ENCODE data around the gene STUB1.
A peak's percentile ranks its signal among the peaks of the same experiment; 100 is the strongest.

The STUB1 gene

GRCh38 chr16:667780-668518 is 12.3 kb upstream of the STUB1 start, which contains the start of gene RHOT2:
TSS of gene RHOT2 (plus strand) at chr16:668132. CDS start at chr16:668200, 68 bp downstream.
- peak; percentile 95 for DNase-seq

GRCh38 chr16:668519-669171 is 11.6 kb upstream of the STUB1 start:
- DNase-seq: no peak

GRCh38 chr16:669666-670065 is 10.5 kb upstream of the STUB1 start:
- no peak for DNase-seq

- no peak for DNase-seq
Measured at GRCh38 chr16:670485-671352, 9.5 kb upstream of the STUB1 start.

- DNase-seq: no peak
Measured at GRCh38 chr16:671353-672131, 8.7 kb upstream of the STUB1 start.

- DNase-seq: no peak
Measured at GRCh38 chr16:672371-672770, 7.8 kb upstream of the STUB1 start.

- no peak for DNase-seq
Measured at GRCh38 chr16:672851-673250, 7.4 kb upstream of the STUB1 start.

- DNase-seq: no peak
Measured at GRCh38 chr16:673399-673991, 6.7 kb upstream of the STUB1 start.

- DNase-seq: no peak
Measured at GRCh38 chr16:674214-674881, 5.9 kb upstream of the STUB1 start.

- DNase-seq: no peak
Measured at GRCh38 chr16:674968-675883, 5.0 kb upstream of the STUB1 start, which contains the start of gene RHBDL1. TSS of gene RHBDL1 (plus strand) at chr16:675671. CDS start at chr16:675791, 120 bp downstream.

GRCh38 chr16:675884-676564 is 4.2 kb upstream of the STUB1 start:
- no peak for DNase-seq

- no peak for DNase-seq
Measured at GRCh38 chr16:676565-676902, 3.7 kb upstream of the STUB1 start.

GRCh38 chr16:676913-677312 is 3.3 kb upstream of the STUB1 start:
- DNase-seq: no peak

- DNase-seq: no peak
Measured at GRCh38 chr16:677316-678190, 2.7 kb upstream of the STUB1 start.

GRCh38 chr16:678209-678857 is 1.9 kb upstream of the STUB1 start:
- DNase-seq: no peak

- peak; percentile 78 for DNase-seq
Measured at GRCh38 chr16:678858-679813, 1.1 kb upstream of the STUB1 start.

GRCh38 chr16:680625-680945 is 375 bp downstream of the STUB1 start:
- no peak for DNase-seq

Data from stimulated activated CD8-positive, alpha-beta memory T cell treated with anti-CD3 and anti-CD28 coated beads, Interleukin-4, amount 100 ng/mL, for 48 hours (primary cell).